ENCODE measurements around the gene HDAC4.

GRCh38 chr2:239411549-239412319 lies 10.9 kb upstream of the HDAC4 start:
- TF ChIP-seq CTCF (IDR thresholded peaks at IDR 0.05; ENCODE audit: insufficient read depth, low read length) (no peak), POLR2AphosphoS5 (IDR thresholded peaks at IDR 0.05; ENCODE audit: low read depth) (no peak)

Measured in HL-60 (cell line).